GM23248 (cell line): ENCODE data around the gene SVOPL. TPM values are rescaled to one million over a fixed set of nuclear protein-coding genes. Genes with fewer than 3 reads are reported as not detected.

ENCODE experiments used
- DNase-seq: peaks from one replicate; pipeline ENCODE4 v3.0.0-alpha.2; 2015
- H2AFZ ChIP-seq: fragments of 200-600 bp; sonication (generic); 2 replicates; pipeline ENCODE4 v1.6.1; 2016; ENCODE audit warnings: antibody characterized with exemption
- H3F3A ChIP-seq: fragments of 200-600 bp; sonication (generic); 2 replicates; pipeline ENCODE4 v1.6.1; 2016; ENCODE audit warnings: mild to moderate bottlenecking, antibody characterized with exemption, mixed run types; ENCODE audit not compliant: insufficient read depth
- H3K27ac ChIP-seq: fragments of 200-600 bp; sonication (generic); 2 replicates; pipeline ENCODE4 v1.5.1; 2016; ENCODE audit warnings: mild to moderate bottlenecking
- H3K27me3 ChIP-seq: fragments of 200-600 bp; sonication (generic); replicated peaks from 2 replicates; pipeline ENCODE4 v1.6.1; 2016; ENCODE audit warnings: mild to moderate bottlenecking; ENCODE audit not compliant: insufficient read depth
- H3K36me3 ChIP-seq: fragments of 200-600 bp; sonication (generic); 2 replicates; pipeline ENCODE4 v1.6.1; 2016; ENCODE audit warnings: low read depth, mild to moderate bottlenecking
- H3K4me1 ChIP-seq: fragments of 200-600 bp; sonication (generic); 2 replicates; pipeline ENCODE4 v1.6.1; 2016; ENCODE audit warnings: mild to moderate bottlenecking; ENCODE audit not compliant: insufficient read depth
- H3K4me2 ChIP-seq: fragments of 200-600 bp; sonication (generic); one replicate; pipeline ENCODE4 v1.6.1; 2016; ENCODE audit warnings: mild to moderate bottlenecking; ENCODE audit not compliant: unreplicated experiment
- H3K4me3 ChIP-seq: fragments of 200-600 bp; sonication (generic); 2 replicates; pipeline ENCODE4 v1.5.1; 2016; ENCODE audit warnings: mild to moderate bottlenecking
- H3K79me2 ChIP-seq: fragments of 200-600 bp; sonication (generic); 2 replicates; pipeline ENCODE4 v1.6.1; 2016; ENCODE audit warnings: mild to moderate bottlenecking; ENCODE audit not compliant: insufficient read depth
- H3K9ac ChIP-seq: fragments of 200-600 bp; sonication (generic); 2 replicates; pipeline ENCODE4 v1.6.1; 2016; ENCODE audit warnings: mild to moderate bottlenecking
- H3K9me2 ChIP-seq: fragments of 200-600 bp; sonication (generic); 2 replicates; pipeline ENCODE4 v1.6.1; 2016; ENCODE audit warnings: mixed run types, mild to moderate bottlenecking, moderate library complexity; ENCODE audit not compliant: insufficient read depth
- H3K9me3 ChIP-seq: fragments of 200-600 bp; sonication (generic); one replicate; pipeline ENCODE4 v1.6.1; 2017; ENCODE audit warnings: low read depth
- H4K20me1 ChIP-seq: fragments of 200-600 bp; sonication (generic); 2 replicates; pipeline ENCODE4 v1.6.0; 2016; ENCODE audit not compliant: insufficient read depth
- EZH2 ChIP-seq: fragments of 200-600 bp; sonication (generic); IDR thresholded peaks from 2 replicates; pipeline ENCODE4 v1.6.1; 2018; ENCODE audit warnings: antibody characterized with exemption, mild to moderate bottlenecking; ENCODE audit not compliant: insufficient read depth, poor library complexity, severe bottlenecking
- EZH2phosphoT487 ChIP-seq: fragments of 200-600 bp; sonication (generic); IDR thresholded peaks from 2 replicates; pipeline ENCODE4 v1.6.1; 2018; ENCODE audit warnings: antibody characterized with exemption, moderate library complexity, mild to moderate bottlenecking, low read depth; ENCODE audit not compliant: insufficient read depth
- WGBS, 2 experiments: methylation state at CpG; one replicate each; pipeline ENCODE4 v1.1.6; 2015 to 2017; ENCODE audit warnings: low lambda C conversion rate in 2 of 2, low coverage in 1 of 2; ENCODE audit errors: missing lambda C conversion rate in 2 of 2; 5-methylcytosine and 5-hydroxymethylcytosine counted together
- in situ Hi-C: fragments of 300-500 bp; cut with MboI; formaldehyde crosslinking; loops from 2 replicates; pipeline ENCODE4 v1.15.0; 2020
- polyA plus RNA-seq: library from polyadenylated mRNA; unstranded; fragments of >200 nt; fragmentation: Nextera tagmentation; extraction: Ambion mirVana; gene quantifications from 2 replicates; pipeline ENCODE4 v1.2.1, GENCODE V29; 2016
- total RNA-seq: library from RNA; depleted of rRNA; stranded (reverse); fragments of >200 nt; shearing (Covaris generic); gene quantifications from 2 replicates; pipeline ENCODE4 v1.2.3, GENCODE V29; 2014

SVOPL gene
- total and polyA plus RNA-seq, 2 experiments from 2014 or later, result not detected

GRCh38 chr7:138663725-138664710, 37.1 kb downstream of the SVOPL start:
- H3K36me3 ChIP-seq, result no peaks in the 10 kb centered on the region
- peak overlapping the region; percentile 48 for H3K4me2 ChIP-seq
- H3K4me3 ChIP-seq, result 0 out of 2 replicates have a peak overlapping the region, but pooled peaks have one; percentile 22
- no peaks in the 10 kb centered on the region for H3K4me1 ChIP-seq
- no peaks in the 10 kb centered on the region for H4K20me1 ChIP-seq
- H3K27ac ChIP-seq, result no peak overlapping the region
- H3K9ac ChIP-seq, result no peak overlapping the region
- TF ChIP-seq EZH2 (no peak), EZH2phosphoT487 (no peak)
- H3K9me2 ChIP-seq, result no peaks in the 10 kb centered on the region
- H3K27me3 ChIP-seq, result peaks cover 21% of the 10 kb centered on the region
- no peaks in the 10 kb centered on the region for H3K79me2 ChIP-seq
- H2AFZ ChIP-seq, result no peak overlapping the region
- H3K9me3 ChIP-seq, result no peaks in the 10 kb centered on the region
- in situ Hi-C loops, result no loop called here
- H3F3A ChIP-seq, result no peaks in the 10 kb centered on the region
- WGBS, 2 experiments, result 27 to 41% methylated on average over 46 to 59 of the region's 59 CpGs
- peak; percentile 7 for DNase-seq

GRCh38 chr7:138662991-138663320, 38.2 kb downstream of the SVOPL start:
- Histone ChIP-seq H3K27ac (no peak overlapping the region), H2AFZ (no peak overlapping the region), H3K4me3 (no peak overlapping the region), H3F3A (no peaks in the 10 kb centered on the region), H3K79me2 (no peaks in the 10 kb centered on the region), H3K4me2 (no peak overlapping the region), H4K20me1 (no peaks in the 10 kb centered on the region), H3K36me3 (no peaks in the 10 kb centered on the region), H3K9me3 (no peaks in the 10 kb centered on the region), H3K9ac (no peak overlapping the region), H3K9me2 (no peaks in the 10 kb centered on the region), H3K27me3 (peaks cover 21% of the 10 kb centered on the region), H3K4me1 (no peaks in the 10 kb centered on the region)
- DNase-seq, result no peak
- 36 to 41% methylated on average over 6 of the region's 6 CpGs for WGBS, 2 experiments
- TF ChIP-seq EZH2phosphoT487 (no peak), EZH2 (no peak)
- in situ Hi-C loops, result no loop called here

- DNase-seq, result no peak
- H3K36me3 ChIP-seq, result no peaks in the 10 kb centered on the region
- no peak overlapping the region for H3K9ac ChIP-seq
- no peak overlapping the region for H3K4me3 ChIP-seq
- no peaks in the 10 kb centered on the region for H4K20me1 ChIP-seq
- in situ Hi-C loops, result no loop called here
- WGBS, 2 experiments, result 25 to 27% methylated on average over 5 of the region's 5 CpGs
- H3K27me3 ChIP-seq, result peaks cover 21% of the 10 kb centered on the region
- no peak overlapping the region for H2AFZ ChIP-seq
- no peaks in the 10 kb centered on the region for H3K9me3 ChIP-seq
- H3F3A ChIP-seq, result no peaks in the 10 kb centered on the region
- TF ChIP-seq EZH2phosphoT487 (no peak), EZH2 (no peak)
- H3K9me2 ChIP-seq, result no peaks in the 10 kb centered on the region
- no peak overlapping the region for H3K4me2 ChIP-seq
- no peaks in the 10 kb centered on the region for H3K79me2 ChIP-seq
- H3K4me1 ChIP-seq, result no peaks in the 10 kb centered on the region
- no peak overlapping the region for H3K27ac ChIP-seq
Measured at GRCh38 chr7:138662076-138662990, 38.8 kb downstream of the SVOPL start.

DNA sequence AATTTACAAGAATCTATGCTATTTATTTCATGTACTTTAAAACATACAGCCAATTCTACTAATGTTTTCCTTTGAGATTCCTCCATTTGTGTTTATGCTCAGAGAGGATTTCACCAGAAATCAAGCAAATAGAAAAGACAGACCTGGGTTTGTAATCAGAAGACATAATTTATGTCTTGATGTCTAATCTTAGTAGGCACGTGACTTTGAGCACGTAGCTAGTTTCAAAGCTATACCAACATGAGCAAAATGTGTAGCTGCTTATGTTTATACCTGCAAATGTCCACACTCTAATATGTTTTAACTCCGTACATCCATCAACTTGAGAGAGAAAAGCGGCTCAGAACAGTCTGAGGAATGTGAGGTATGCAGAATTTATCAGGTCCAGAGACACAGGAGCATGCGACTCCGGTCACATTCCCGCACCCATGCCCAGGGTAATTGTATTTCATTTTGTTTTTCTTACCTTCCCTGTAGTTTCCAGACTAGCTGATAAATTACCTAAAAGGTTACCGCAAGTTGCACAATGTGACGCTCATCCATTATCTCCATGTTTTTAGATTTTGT, 40.0 kb downstream of the SVOPL start:
- H4K20me1 ChIP-seq, result no peaks in the 10 kb centered on the region
- H3K36me3 ChIP-seq, result no peaks in the 10 kb centered on the region
- TF ChIP-seq EZH2phosphoT487, result no peak
- no peak for TF ChIP-seq EZH2
- H3K9ac ChIP-seq, result no peak overlapping the region
- H3K27me3 ChIP-seq, result peaks cover 21% of the 10 kb centered on the region
- no peak overlapping the region for H3K27ac ChIP-seq
- H3K79me2 ChIP-seq, result no peaks in the 10 kb centered on the region
- H2AFZ ChIP-seq, result no peak overlapping the region
- no peak overlapping the region for H3K4me2 ChIP-seq
- DNase-seq, result no peak
- H3K4me1 ChIP-seq, result no peaks in the 10 kb centered on the region
- in situ Hi-C loops, result no loop called here
- H3K4me3 ChIP-seq, result no peak overlapping the region
- H3K9me2 ChIP-seq, result no peaks in the 10 kb centered on the region
- WGBS, 2 experiments, result 13 to 16% methylated on average over 9 of the region's 9 CpGs
- H3K9me3 ChIP-seq, result no peaks in the 10 kb centered on the region
- no peaks in the 10 kb centered on the region for H3F3A ChIP-seq
